Measurements from ENCODE around the gene GRID1. TPM values are rescaled to one million over a fixed set of nuclear protein-coding genes. Genes with fewer than 3 reads are reported as not detected.
A peak's percentile ranks its signal among the peaks of the same experiment; 100 is the strongest.

Gene GRID1
- total and polyA plus RNA-seq, 9 of the 15 experiments (the other 6 are each of a cell fraction or from before 2014, with no cell fraction given), result 0.01 to 7.2 (median 1.2) TPM

DNA sequence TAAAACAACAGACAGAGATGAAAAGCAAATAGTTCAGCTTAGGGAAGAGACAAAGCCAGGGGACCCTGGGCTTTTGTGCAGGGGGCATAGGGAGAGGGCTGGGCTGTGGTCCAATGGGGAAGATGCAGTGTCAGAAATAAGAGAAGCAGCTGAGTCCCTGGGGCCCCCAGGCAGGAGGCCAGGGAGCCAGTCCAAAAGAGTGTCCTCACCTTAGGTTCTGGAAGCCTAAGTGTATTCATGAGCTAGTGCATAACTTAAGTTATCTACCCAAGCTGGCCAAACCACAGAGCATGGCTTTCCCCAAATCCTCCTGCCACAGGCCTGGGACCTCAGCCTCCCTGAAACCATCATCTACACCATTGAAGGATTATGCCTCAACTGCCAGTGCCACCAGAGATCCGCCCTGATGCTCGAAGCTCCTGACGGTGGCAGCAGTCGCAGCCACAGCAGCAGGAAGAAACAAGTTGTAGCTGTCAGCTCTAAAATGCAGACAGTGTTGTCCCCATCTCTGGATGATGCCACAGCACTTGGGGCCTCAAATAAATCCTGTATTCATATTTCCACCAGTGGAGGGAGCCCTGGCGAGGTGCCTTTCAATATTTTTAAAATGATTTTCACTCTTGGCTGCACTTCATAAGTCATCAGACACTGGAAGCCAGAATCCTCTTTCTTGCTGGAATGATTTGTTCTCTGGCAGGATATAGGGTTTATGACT is 574.6 kb downstream of the GRID1 start:
- TF ChIP-seq BDP1 (IDR thresholded peaks at IDR 0.05; ENCODE audit: insufficient read depth, insufficient read length), result no peak
- no peak for TF ChIP-seq CHD4 (IDR thresholded peaks at IDR 0.05; ENCODE audit: insufficient read depth, insufficient replicate concordance, low read depth, low read length, poor library complexity, severe bottlenecking)
- TF ChIP-seq ZNF830 (CRISPR knock-in tag; IDR thresholded peaks at IDR 0.05), result no peak
- TF ChIP-seq, protein P1, sequence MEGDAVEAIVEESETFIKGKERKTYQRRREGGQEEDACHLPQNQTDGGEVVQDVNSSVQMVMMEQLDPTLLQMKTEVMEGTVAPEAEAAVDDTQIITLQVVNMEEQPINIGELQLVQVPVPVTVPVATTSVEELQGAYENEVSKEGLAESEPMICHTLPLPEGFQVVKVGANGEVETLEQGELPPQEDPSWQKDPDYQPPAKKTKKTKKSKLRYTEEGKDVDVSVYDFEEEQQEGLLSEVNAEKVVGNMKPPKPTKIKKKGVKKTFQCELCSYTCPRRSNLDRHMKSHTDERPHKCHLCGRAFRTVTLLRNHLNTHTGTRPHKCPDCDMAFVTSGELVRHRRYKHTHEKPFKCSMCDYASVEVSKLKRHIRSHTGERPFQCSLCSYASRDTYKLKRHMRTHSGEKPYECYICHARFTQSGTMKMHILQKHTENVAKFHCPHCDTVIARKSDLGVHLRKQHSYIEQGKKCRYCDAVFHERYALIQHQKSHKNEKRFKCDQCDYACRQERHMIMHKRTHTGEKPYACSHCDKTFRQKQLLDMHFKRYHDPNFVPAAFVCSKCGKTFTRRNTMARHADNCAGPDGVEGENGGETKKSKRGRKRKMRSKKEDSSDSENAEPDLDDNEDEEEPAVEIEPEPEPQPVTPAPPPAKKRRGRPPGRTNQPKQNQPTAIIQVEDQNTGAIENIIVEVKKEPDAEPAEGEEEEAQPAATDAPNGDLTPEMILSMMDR (IDR thresholded peaks at IDR 0.05 in 2 of 3, conservative IDR thresholded peaks at IDR 0.05 in 1 of 3; ENCODE audit: insufficient read depth in 2 of 3, low read depth in 1 of 3, low read length in 3 of 3), result peak; percentile 8 to 32 (median 29); a peak in 2 of 6 replicates
- TF ChIP-seq TFAM (CRISPR knock-in tag; conservative IDR thresholded peaks at IDR 0.05), result no peak
- TF ChIP-seq KDM2B (CRISPR knock-in tag; IDR thresholded peaks at IDR 0.05), result no peak
- TF ChIP-seq SRSF7 (optimal IDR thresholded peaks at IDR 0.05; ENCODE audit: low read depth, low read length), result no peak
- TF ChIP-seq KAT8 (IDR thresholded peaks at IDR 0.05; ENCODE audit: low read depth), result no peak
- TF ChIP-seq, protein P2, sequence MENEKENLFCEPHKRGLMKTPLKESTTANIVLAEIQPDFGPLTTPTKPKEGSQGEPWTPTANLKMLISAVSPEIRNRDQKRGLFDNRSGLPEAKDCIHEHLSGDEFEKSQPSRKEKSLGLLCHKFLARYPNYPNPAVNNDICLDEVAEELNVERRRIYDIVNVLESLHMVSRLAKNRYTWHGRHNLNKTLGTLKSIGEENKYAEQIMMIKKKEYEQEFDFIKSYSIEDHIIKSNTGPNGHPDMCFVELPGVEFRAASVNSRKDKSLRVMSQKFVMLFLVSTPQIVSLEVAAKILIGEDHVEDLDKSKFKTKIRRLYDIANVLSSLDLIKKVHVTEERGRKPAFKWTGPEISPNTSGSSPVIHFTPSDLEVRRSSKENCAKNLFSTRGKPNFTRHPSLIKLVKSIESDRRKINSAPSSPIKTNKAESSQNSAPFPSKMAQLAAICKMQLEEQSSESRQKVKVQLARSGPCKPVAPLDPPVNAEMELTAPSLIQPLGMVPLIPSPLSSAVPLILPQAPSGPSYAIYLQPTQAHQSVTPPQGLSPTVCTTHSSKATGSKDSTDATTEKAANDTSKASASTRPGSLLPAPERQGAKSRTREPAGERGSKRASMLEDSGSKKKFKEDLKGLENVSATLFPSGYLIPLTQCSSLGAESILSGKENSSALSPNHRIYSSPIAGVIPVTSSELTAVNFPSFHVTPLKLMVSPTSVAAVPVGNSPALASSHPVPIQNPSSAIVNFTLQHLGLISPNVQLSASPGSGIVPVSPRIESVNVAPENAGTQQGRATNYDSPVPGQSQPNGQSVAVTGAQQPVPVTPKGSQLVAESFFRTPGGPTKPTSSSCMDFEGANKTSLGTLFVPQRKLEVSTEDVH (IDR thresholded peaks at IDR 0.05; ENCODE audit: low read depth, partially characterized antibody), result no peak
- no peaks in the 10 kb centered on the region for H3K9me3 ChIP-seq (replicated peaks; ENCODE audit: control insufficient read depth, insufficient read depth, low read depth, low read length)
- peak; percentile 60 for ATAC-seq
- H3K36me3 ChIP-seq (ENCODE audit: control insufficient read depth, insufficient read depth, low read length), result no peaks in the 10 kb centered on the region
- DNase-seq (ENCODE audit: extremely low read depth in 1 of 4, low spot score in 3 of 4), result peak in 1 of 4 experiments; percentile 11
- POLR2A ChIA-PET, result interaction anchor here (0.6 kb wide), 1 partner anchor 118 kb away, joined by 4 read pairs; no protein-coding TSS in a partner anchor
- no peaks in the 10 kb centered on the region for H3K79me2 ChIP-seq (ENCODE audit: control insufficient read depth, insufficient read depth, low read length)
- intact Hi-C loops (cut with micrococcal nuclease) (no loop called here), in situ Hi-C loops (cut with MboI) (no loop called here)
- no peaks in the 10 kb centered on the region for H4K20me1 ChIP-seq (replicated peaks; ENCODE audit: control insufficient read depth, insufficient read depth, low read length)
- H3K27ac ChIP-seq (ENCODE audit: extremely low read depth, low read depth, low read length), result no peak overlapping the region
- no peaks in the 10 kb centered on the region for H3K4me1 ChIP-seq (replicated peaks in 1 of 2; ENCODE audit: control insufficient read depth in 2 of 2, insufficient read depth in 2 of 2, low read length in 2 of 2)
- FAIRE-seq, result peak; percentile 40
- BruUV-seq (replicated peaks), result no TSS peak
- no peak overlapping the region for H3K9ac ChIP-seq (ENCODE audit: insufficient read depth in 1 of 2, low read depth in 2 of 2, low read length in 2 of 2)
- H3K4me3 ChIP-seq, result no peak overlapping the region
- no peak overlapping the region for H2AFZ ChIP-seq (ENCODE audit: low read depth, low read length)
- H3K4me2 ChIP-seq (ENCODE audit: insufficient read depth, low read length), result no peak overlapping the region
- 1% methylated on average over 5 of the region's 5 CpGs for WGBS (ENCODE audit: insufficient coverage, low coverage, missing lambda C conversion rate)
- H3K9me1 ChIP-seq (ENCODE audit: control insufficient read depth, insufficient read depth, low read length), result no peaks in the 10 kb centered on the region
- peaks cover 0 to 3% of the 10 kb centered on the region in 2 experiments; a peak in 1 of 5 replicates for H3K27me3 ChIP-seq (ENCODE audit: control insufficient read depth in 2 of 2, insufficient read depth in 2 of 2, low read length in 2 of 2)
- CTCF ChIA-PET (ENCODE audit: low intra/inter-chr PET ratio), result no interaction called here
